Neural cell (in vitro differentiated cells): ENCODE data around the gene IL23R. TPM values are rescaled to one million over a fixed set of nuclear protein-coding genes. Genes with fewer than 3 reads are reported as not detected.

Experiments
- H2AFZ ChIP-seq: fragments of 200-600, 300-800 bp; sonication (generic), shearing (Covaris generic); 2 replicates; pipeline ENCODE4 v1.6.0; 2014; ENCODE audit warnings: low read depth, mild to moderate bottlenecking, antibody characterized with exemption, low read length, moderate library complexity
- H3F3A ChIP-seq: fragments of 200-600 bp; shearing (Covaris generic); 2 replicates; pipeline ENCODE4 v1.6.1; 2016; ENCODE audit warnings: mild to moderate bottlenecking, moderate library complexity, mixed read lengths, antibody characterized with exemption, low read length; ENCODE audit not compliant: insufficient read depth, poor library complexity, severe bottlenecking
- H3K27ac ChIP-seq: fragments of 200-600, 300-800 bp; sonication (generic), shearing (Covaris generic); 2 replicates; pipeline ENCODE4 v1.5.1; 2014; ENCODE audit warnings: mild to moderate bottlenecking, low read length, moderate library complexity
- H3K27me3 ChIP-seq: fragments of 300-800, 200-600 bp; sonication (generic), shearing (Covaris generic); 2 replicates; pipeline ENCODE4 v1.6.0; 2014; ENCODE audit warnings: mild to moderate bottlenecking, low read depth, low read length, moderate library complexity; ENCODE audit not compliant: insufficient read depth
- H3K36me3 ChIP-seq: fragments of 300-800, 200-600 bp; sonication (generic), shearing (Covaris generic); 2 replicates; pipeline ENCODE4 v1.5.1; 2014; ENCODE audit warnings: mild to moderate bottlenecking, antibody characterized with exemption, low read length, moderate library complexity; ENCODE audit not compliant: insufficient read depth
- H3K4me2 ChIP-seq: fragments of 300-800, 200-600 bp; sonication (generic), shearing (Covaris generic); 2 replicates; pipeline ENCODE4 v1.6.0; 2014; ENCODE audit warnings: mild to moderate bottlenecking, low read length
- H3K4me3 ChIP-seq: fragments of 300-800, 200-600 bp; sonication (generic), shearing (Covaris generic); 2 replicates; pipeline ENCODE4 v1.5.1; 2014; ENCODE audit warnings: mild to moderate bottlenecking, low read length, moderate library complexity
- H3K79me2 ChIP-seq: fragments of 200-600 bp; shearing (Covaris generic); replicated peaks from 2 replicates; pipeline ENCODE4 v1.6.0; 2014; ENCODE audit warnings: mild to moderate bottlenecking, low read length, moderate library complexity; ENCODE audit not compliant: insufficient read depth
- H3K9ac ChIP-seq: fragments of 300-800, 200-600 bp; sonication (generic), shearing (Covaris generic); 2 replicates; pipeline ENCODE4 v1.6.1; 2016; ENCODE audit warnings: mild to moderate bottlenecking, low read length, mixed read lengths
- H3K9me2 ChIP-seq: fragments of 200-600 bp; shearing (Covaris generic); 2 replicates; pipeline ENCODE4 v1.6.1; 2016; ENCODE audit warnings: mild to moderate bottlenecking, low read length, mixed read lengths; ENCODE audit not compliant: insufficient read depth
- H3K9me3 ChIP-seq: fragments of 200-600, 300-800 bp; sonication (generic), shearing (Covaris generic); 2 replicates; pipeline ENCODE4 v1.6.1; 2016; ENCODE audit warnings: mild to moderate bottlenecking, mixed run types, low read length, moderate library complexity, mixed read lengths
- H4K20me1 ChIP-seq: fragments of 200-600 bp; shearing (Covaris generic); 2 replicates; pipeline ENCODE4 v1.6.1; 2016; ENCODE audit warnings: mild to moderate bottlenecking, mixed run types; ENCODE audit not compliant: insufficient read depth
- EP300 ChIP-seq: fragments of 450-650 bp; conservative IDR thresholded peaks from 2 replicates; pipeline ENCODE4 v1.6.1; 2014; ENCODE audit warnings: antibody characterized with exemption, mild to moderate bottlenecking, moderate library complexity; ENCODE audit not compliant: poor library complexity, severe bottlenecking
- EZH2 ChIP-seq: fragments of 200-600, 300-800 bp; shearing (Covaris generic), sonication (generic); IDR thresholded peaks from 2 replicates; pipeline ENCODE4 v1.6.1; 2014; ENCODE audit warnings: antibody characterized with exemption, low read length, borderline replicate concordance, mild to moderate bottlenecking; ENCODE audit not compliant: insufficient read depth, poor library complexity, severe bottlenecking
- MXI1 ChIP-seq: fragments of 450-650 bp; conservative IDR thresholded peaks from 2 replicates; pipeline ENCODE4 v1.6.1; 2014; ENCODE audit warnings: antibody characterized with exemption, mild to moderate bottlenecking; ENCODE audit not compliant: poor library complexity, severe bottlenecking
- POLR2AphosphoS5 ChIP-seq: IDR thresholded peaks from 2 replicates; pipeline ENCODE4 v1.6.1; 2012
- RAD21 ChIP-seq: fragments of 450-650 bp; conservative IDR thresholded peaks from 2 replicates; pipeline ENCODE4 v1.6.1; 2014; ENCODE audit warnings: antibody characterized with exemption, mild to moderate bottlenecking, moderate library complexity
- SMC3 ChIP-seq: fragments of 450-650 bp; conservative IDR thresholded peaks from 2 replicates; pipeline ENCODE4 v1.6.1; 2014; ENCODE audit warnings: antibody characterized with exemption, mild to moderate bottlenecking, moderate library complexity; ENCODE audit not compliant: poor library complexity
- TAF1 ChIP-seq: IDR thresholded peaks from 2 replicates; pipeline ENCODE4 v1.6.1; 2012; ENCODE audit warnings: low read depth
- polyA plus RNA-seq: library from polyadenylated mRNA; depleted of rRNA; stranded (reverse); fragments of >200 nt; gene quantifications from 2 replicates; pipeline ENCODE4 v1.2.3, GENCODE V29; 2014
- TF ChIP-seq, protein P1 (sequence below): fragments of 450-650 bp; IDR thresholded peaks from 2 replicates; pipeline ENCODE4 v1.5.1; 2014; ENCODE audit warnings: antibody characterized with exemption, mild to moderate bottlenecking, moderate library complexity; ENCODE audit not compliant: poor library complexity, severe bottlenecking
- TF ChIP-seq, protein P2 (sequence below): IDR thresholded peaks from 2 replicates; pipeline ENCODE4 v1.6.1; 2012; ENCODE audit warnings: borderline replicate concordance

The IL23R gene
- polyA plus RNA-seq, 1 donor from 2014 or later: not detected

DNA sequence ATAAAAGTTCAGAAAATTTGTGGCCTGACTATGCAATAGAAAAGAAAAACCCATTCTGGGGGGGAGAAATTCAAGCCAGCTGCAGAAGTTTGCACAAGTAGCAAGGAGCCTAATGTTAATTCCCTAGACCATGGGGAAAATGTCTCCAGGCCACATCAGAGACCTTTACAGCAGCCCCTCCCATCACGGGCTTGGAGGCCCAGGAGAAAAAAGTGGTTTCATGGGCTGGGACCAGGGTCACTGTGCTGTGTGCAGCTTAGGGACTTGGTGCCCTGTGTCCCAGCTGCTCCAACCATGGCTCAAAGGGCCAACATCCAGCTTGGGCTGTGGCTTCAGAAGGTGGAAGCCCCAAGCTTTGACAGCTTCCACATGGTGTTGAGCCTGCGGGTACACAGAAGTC, 42.0 kb downstream of the IL23R start:
- no peaks in the 10 kb centered on the region for H3K79me2 ChIP-seq
- no peak overlapping the region for H3K27ac ChIP-seq
- H2AFZ ChIP-seq: no peak overlapping the region
- no peak overlapping the region for H3K9ac ChIP-seq
- H3K27me3 ChIP-seq: no peaks in the 10 kb centered on the region
- no peaks in the 10 kb centered on the region for H3K9me3 ChIP-seq
- no peaks in the 10 kb centered on the region for H3K36me3 ChIP-seq
- no peak overlapping the region for H3K4me3 ChIP-seq
- no peak overlapping the region for H3K4me2 ChIP-seq
- no peak for TF ChIP-seq MXI1
- no peak for TF ChIP-seq SMC3
- TF ChIP-seq RAD21: no peak
- TF ChIP-seq, protein P1, sequence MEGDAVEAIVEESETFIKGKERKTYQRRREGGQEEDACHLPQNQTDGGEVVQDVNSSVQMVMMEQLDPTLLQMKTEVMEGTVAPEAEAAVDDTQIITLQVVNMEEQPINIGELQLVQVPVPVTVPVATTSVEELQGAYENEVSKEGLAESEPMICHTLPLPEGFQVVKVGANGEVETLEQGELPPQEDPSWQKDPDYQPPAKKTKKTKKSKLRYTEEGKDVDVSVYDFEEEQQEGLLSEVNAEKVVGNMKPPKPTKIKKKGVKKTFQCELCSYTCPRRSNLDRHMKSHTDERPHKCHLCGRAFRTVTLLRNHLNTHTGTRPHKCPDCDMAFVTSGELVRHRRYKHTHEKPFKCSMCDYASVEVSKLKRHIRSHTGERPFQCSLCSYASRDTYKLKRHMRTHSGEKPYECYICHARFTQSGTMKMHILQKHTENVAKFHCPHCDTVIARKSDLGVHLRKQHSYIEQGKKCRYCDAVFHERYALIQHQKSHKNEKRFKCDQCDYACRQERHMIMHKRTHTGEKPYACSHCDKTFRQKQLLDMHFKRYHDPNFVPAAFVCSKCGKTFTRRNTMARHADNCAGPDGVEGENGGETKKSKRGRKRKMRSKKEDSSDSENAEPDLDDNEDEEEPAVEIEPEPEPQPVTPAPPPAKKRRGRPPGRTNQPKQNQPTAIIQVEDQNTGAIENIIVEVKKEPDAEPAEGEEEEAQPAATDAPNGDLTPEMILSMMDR: no peak
- no peak for TF ChIP-seq POLR2AphosphoS5
- no peak for TF ChIP-seq TAF1
- TF ChIP-seq EZH2: no peak
- TF ChIP-seq EP300: no peak
- TF ChIP-seq, protein P2, sequence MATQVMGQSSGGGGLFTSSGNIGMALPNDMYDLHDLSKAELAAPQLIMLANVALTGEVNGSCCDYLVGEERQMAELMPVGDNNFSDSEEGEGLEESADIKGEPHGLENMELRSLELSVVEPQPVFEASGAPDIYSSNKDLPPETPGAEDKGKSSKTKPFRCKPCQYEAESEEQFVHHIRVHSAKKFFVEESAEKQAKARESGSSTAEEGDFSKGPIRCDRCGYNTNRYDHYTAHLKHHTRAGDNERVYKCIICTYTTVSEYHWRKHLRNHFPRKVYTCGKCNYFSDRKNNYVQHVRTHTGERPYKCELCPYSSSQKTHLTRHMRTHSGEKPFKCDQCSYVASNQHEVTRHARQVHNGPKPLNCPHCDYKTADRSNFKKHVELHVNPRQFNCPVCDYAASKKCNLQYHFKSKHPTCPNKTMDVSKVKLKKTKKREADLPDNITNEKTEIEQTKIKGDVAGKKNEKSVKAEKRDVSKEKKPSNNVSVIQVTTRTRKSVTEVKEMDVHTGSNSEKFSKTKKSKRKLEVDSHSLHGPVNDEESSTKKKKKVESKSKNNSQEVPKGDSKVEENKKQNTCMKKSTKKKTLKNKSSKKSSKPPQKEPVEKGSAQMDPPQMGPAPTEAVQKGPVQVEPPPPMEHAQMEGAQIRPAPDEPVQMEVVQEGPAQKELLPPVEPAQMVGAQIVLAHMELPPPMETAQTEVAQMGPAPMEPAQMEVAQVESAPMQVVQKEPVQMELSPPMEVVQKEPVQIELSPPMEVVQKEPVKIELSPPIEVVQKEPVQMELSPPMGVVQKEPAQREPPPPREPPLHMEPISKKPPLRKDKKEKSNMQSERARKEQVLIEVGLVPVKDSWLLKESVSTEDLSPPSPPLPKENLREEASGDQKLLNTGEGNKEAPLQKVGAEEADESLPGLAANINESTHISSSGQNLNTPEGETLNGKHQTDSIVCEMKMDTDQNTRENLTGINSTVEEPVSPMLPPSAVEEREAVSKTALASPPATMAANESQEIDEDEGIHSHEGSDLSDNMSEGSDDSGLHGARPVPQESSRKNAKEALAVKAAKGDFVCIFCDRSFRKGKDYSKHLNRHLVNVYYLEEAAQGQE: no peak
- H3K9me2 ChIP-seq: no peaks in the 10 kb centered on the region
- no peaks in the 10 kb centered on the region for H3F3A ChIP-seq
- no peaks in the 10 kb centered on the region for H4K20me1 ChIP-seq

DNA sequence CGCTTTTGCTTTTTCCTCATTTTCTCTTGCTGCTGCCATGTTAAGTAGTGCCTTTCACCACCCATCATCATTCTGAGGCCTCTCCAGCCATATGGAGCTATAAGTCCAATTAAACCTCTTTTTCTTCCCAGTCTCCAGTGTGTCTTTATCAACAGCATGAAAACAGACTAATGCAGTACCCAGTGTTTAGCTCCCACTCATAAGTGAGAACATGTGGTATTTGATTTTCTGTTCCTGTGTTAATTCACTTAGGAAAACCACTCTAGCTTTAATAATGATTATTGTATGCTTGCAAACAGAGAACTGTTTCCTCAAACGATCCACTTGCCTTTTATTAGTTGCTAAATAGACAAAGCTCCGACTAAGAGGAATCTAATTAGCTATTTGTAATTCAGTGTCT, 43.3 kb downstream of the IL23R start:
- no peak overlapping the region for H3K27ac ChIP-seq
- H3K36me3 ChIP-seq: no peaks in the 10 kb centered on the region
- H3K27me3 ChIP-seq: no peaks in the 10 kb centered on the region
- no peak overlapping the region for H2AFZ ChIP-seq
- H3F3A ChIP-seq: no peaks in the 10 kb centered on the region
- H3K9me2 ChIP-seq: no peaks in the 10 kb centered on the region
- no peak overlapping the region for H3K9ac ChIP-seq
- no peaks in the 10 kb centered on the region for H4K20me1 ChIP-seq
- H3K79me2 ChIP-seq: no peaks in the 10 kb centered on the region
- TF ChIP-seq, protein P2: no peak
- TF ChIP-seq EP300 (no peak), SMC3 (no peak), TAF1 (no peak), MXI1 (no peak), EZH2 (no peak), POLR2AphosphoS5 (no peak), RAD21 (no peak)
- TF ChIP-seq, protein P1: no peak
- H3K4me3 ChIP-seq: no peak overlapping the region
- H3K9me3 ChIP-seq: no peaks in the 10 kb centered on the region
- H3K4me2 ChIP-seq: no peak overlapping the region
